HL-60 (cell line): ENCODE data around the gene MOB2.

Source experiments
- DNase-seq, 2 experiments: peaks; one replicate each; pipeline ENCODE4 v3.0.0-alpha.2; 2010 to 2020; ENCODE audit warnings: low read depth in 1 of 2, low spot score in 1 of 2
- H3K27ac ChIP-seq: fragments of 250-450 bp; sonication (Bioruptor Pico); replicated peaks from 2 replicates; pipeline ENCODE4 v1.5.1; 2020; ENCODE audit warnings: mild to moderate bottlenecking, moderate library complexity
- H3K27me3 ChIP-seq: fragments of 250-450 bp; sonication (Bioruptor Pico); 2 replicates; pipeline ENCODE4 v1.5.1; 2021; ENCODE audit warnings: mild to moderate bottlenecking, moderate library complexity; ENCODE audit not compliant: insufficient read depth, poor library complexity, severe bottlenecking
- H3K4me3 ChIP-seq: replicated peaks from 2 replicates; pipeline ENCODE4 v1.5.1; 2011; ENCODE audit warnings: mild to moderate bottlenecking, control low read depth, low read length; ENCODE audit not compliant: insufficient read depth
- CTCF ChIP-seq: IDR thresholded peaks from one replicate; pipeline ENCODE4 v1.5.1; 2011; ENCODE audit warnings: low read length, control low read depth, inconsistent platforms; ENCODE audit not compliant: insufficient read depth
- GABPA ChIP-seq: IDR thresholded peaks from 2 replicates; pipeline ENCODE4 v1.6.1; 2012; ENCODE audit warnings: low read depth
- POLR2AphosphoS5 ChIP-seq: IDR thresholded peaks from 2 replicates; pipeline ENCODE4 v1.6.1; 2012; ENCODE audit warnings: low read depth
- REST ChIP-seq: IDR thresholded peaks from 2 replicates; pipeline ENCODE4 v1.6.1; 2012; ENCODE audit warnings: low read depth; ENCODE audit not compliant: insufficient replicate concordance
- SPI1 ChIP-seq: IDR thresholded peaks from 2 replicates; pipeline ENCODE4 v1.6.1; 2012; ENCODE audit warnings: low read depth, mild to moderate bottlenecking, borderline replicate concordance

The MOB2 gene

GRCh38 chr11:1481861-1482441 lies 4.6 kb downstream of the MOB2 start:
- Histone ChIP-seq H3K27ac (no peak overlapping the region), H3K27me3 (no peaks in the 10 kb centered on the region), H3K4me3 (no peak overlapping the region)
- DNase-seq, result no peak
- TF ChIP-seq CTCF (no peak), REST (no peak), SPI1 (no peak), POLR2AphosphoS5 (no peak), GABPA (no peak)

- Histone ChIP-seq H3K4me3 (no peak overlapping the region), H3K27me3 (no peaks in the 10 kb centered on the region), H3K27ac (no peak overlapping the region)
- TF ChIP-seq POLR2AphosphoS5 (no peak), REST (no peak), SPI1 (no peak), CTCF (no peak), GABPA (no peak)
- no peak for DNase-seq
Measured at GRCh38 chr11:1481483-1481825, 5.1 kb downstream of the MOB2 start.

GRCh38 chr11:1480555-1481482 lies 5.8 kb downstream of the MOB2 start:
- TF ChIP-seq SPI1, result no peak
- TF ChIP-seq CTCF, result no peak
- TF ChIP-seq REST, result no peak
- TF ChIP-seq POLR2AphosphoS5, result no peak
- TF ChIP-seq GABPA, result no peak
- no peak overlapping the region for H3K4me3 ChIP-seq
- DNase-seq, result no peak
- H3K27ac ChIP-seq, result no peak overlapping the region
- H3K27me3 ChIP-seq, result no peaks in the 10 kb centered on the region
